Colonic mucosa (tissue), 4 donors: ENCODE data around the gene NTM. TPM values are rescaled to one million over a fixed set of nuclear protein-coding genes. Genes with fewer than 3 reads are reported as not detected.

Experiments used
- DNase-seq: peaks from one replicate; pipeline ENCODE4 v3.0.0-alpha.2; 2020
- H3K27ac ChIP-seq: fragments of 200-600 bp; one replicate; pipeline ENCODE4 v1.8.0; 2021
- H3K27me3 ChIP-seq: fragments of 200-600 bp; one replicate; pipeline ENCODE4 v1.8.0; 2021
- H3K36me3 ChIP-seq: fragments of 200-600 bp; one replicate; pipeline ENCODE4 v1.8.0; 2021
- H3K4me1 ChIP-seq: fragments of 200-600 bp; one replicate; pipeline ENCODE4 v1.8.0; 2021; ENCODE audit warnings: mild to moderate bottlenecking
- H3K4me3 ChIP-seq: fragments of 200-600 bp; one replicate; pipeline ENCODE4 v1.8.0; 2021
- H3K9ac ChIP-seq, 2 donors: one replicate each; pipeline ENCODE4 v1.7.0; 2013; ENCODE audit warnings: control low read depth in 2 of 2, low read depth in 2 of 2, low read length in 2 of 2
- H3K9me3 ChIP-seq: fragments of 200-600 bp; one replicate; pipeline ENCODE4 v1.8.0; 2021
- intact Hi-C: fragments of 100-400 bp; cut with DNase I; formaldehyde crosslinking; loops from one replicate; pipeline ENCODE4 v1.14.1; 2022
- total RNA-seq, 2 donors: library from RNA; stranded (reverse); fragmentation: NEBNext Ultra II Directional in 1 of 2; extraction: Animal tissue kit (Norgen Biotek cat#: 25700) in 1 of 2; gene quantifications; one replicate each; pipeline ENCODE4 v1.2.1, GENCODE V29; 2021
- TF ChIP-seq, protein P1 (sequence below): fragments of 200-600 bp; IDR thresholded peaks from one replicate; pipeline ENCODE4 v1.8.0; 2022; ENCODE audit warnings: antibody characterized with exemption, mild to moderate bottlenecking
- donor health status: healthy.
- donor health status: DM: no; HTN: no; CAD: no.
- donor health status: DM: no; HTN: no; CAD: no.

Gene NTM
- total RNA-seq, 2 donors from 2014 or later, result 1.6 to 2.8 TPM

- no peak overlapping the region for H3K27ac ChIP-seq
- intact Hi-C loops, result no loop called here
- DNase-seq, result no peak
- H3K9ac ChIP-seq, result no peak overlapping the region
- no peaks in the 10 kb centered on the region for H3K36me3 ChIP-seq
- TF ChIP-seq, protein P1, sequence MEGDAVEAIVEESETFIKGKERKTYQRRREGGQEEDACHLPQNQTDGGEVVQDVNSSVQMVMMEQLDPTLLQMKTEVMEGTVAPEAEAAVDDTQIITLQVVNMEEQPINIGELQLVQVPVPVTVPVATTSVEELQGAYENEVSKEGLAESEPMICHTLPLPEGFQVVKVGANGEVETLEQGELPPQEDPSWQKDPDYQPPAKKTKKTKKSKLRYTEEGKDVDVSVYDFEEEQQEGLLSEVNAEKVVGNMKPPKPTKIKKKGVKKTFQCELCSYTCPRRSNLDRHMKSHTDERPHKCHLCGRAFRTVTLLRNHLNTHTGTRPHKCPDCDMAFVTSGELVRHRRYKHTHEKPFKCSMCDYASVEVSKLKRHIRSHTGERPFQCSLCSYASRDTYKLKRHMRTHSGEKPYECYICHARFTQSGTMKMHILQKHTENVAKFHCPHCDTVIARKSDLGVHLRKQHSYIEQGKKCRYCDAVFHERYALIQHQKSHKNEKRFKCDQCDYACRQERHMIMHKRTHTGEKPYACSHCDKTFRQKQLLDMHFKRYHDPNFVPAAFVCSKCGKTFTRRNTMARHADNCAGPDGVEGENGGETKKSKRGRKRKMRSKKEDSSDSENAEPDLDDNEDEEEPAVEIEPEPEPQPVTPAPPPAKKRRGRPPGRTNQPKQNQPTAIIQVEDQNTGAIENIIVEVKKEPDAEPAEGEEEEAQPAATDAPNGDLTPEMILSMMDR, result no peak
- no peaks in the 10 kb centered on the region for H3K9me3 ChIP-seq
- H3K4me1 ChIP-seq, result no peaks in the 10 kb centered on the region
- no peak overlapping the region for H3K4me3 ChIP-seq
- H3K27me3 ChIP-seq, result no peaks in the 10 kb centered on the region
These were observed 888.5 kb downstream of the NTM start for GRCh38 chr11:132258875-132259274.

DNA sequence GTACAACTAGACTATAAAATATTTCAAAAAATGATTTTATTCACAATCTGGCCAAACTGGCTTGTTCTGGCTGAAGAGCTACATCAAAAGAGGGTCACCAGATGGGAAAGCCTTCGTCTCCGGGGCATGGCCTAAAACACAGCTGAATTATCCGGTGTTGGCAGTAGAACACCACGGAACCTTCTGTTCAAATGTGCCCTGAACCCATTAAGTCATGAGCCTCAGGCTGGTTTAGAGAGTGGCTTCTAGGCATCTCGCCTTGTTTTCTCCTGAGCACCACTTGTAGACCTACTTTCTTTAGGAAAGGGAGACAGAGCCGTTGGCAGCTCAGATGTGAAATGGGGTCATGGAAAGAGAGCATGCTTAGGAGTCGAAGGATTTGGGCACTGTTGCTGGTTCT lies 890.2 kb downstream of the NTM start:
- H3K27ac ChIP-seq, result no peak overlapping the region
- H3K4me3 ChIP-seq, result no peak overlapping the region
- no peak overlapping the region for H3K9ac ChIP-seq
- no peaks in the 10 kb centered on the region for H3K36me3 ChIP-seq
- no peaks in the 10 kb centered on the region for H3K27me3 ChIP-seq
- intact Hi-C loops, result no loop called here
- no peak for DNase-seq
- TF ChIP-seq, protein P1, result no peak
- H3K9me3 ChIP-seq, result no peaks in the 10 kb centered on the region
- no peaks in the 10 kb centered on the region for H3K4me1 ChIP-seq

DNA sequence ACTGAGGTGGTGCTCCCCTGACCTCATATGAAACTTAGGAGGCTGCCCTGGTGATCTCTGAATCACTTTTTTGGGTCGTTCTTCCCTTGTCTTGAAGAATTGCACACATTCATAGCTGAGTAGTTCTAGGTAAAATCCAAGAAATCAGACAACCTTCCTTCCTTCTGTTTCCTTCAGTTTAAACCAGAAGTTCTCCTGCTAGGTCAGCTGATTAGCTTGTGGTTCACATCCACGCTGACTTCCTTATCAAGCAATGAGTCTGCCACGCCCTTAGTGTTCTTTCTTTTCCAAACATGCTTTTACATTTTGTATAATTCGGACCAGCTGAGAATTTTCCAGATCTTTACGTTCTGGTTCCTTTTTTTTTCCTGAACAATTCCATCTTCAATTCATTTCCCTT lies 892.8 kb downstream of the NTM start:
- no peak for DNase-seq
- TF ChIP-seq, protein P1, result no peak
- no peaks in the 10 kb centered on the region for H3K4me1 ChIP-seq
- no peak overlapping the region for H3K27ac ChIP-seq
- no peak overlapping the region for H3K4me3 ChIP-seq
- H3K9ac ChIP-seq, result no peak overlapping the region
- H3K27me3 ChIP-seq, result no peaks in the 10 kb centered on the region
- H3K9me3 ChIP-seq, result no peaks in the 10 kb centered on the region
- intact Hi-C loops, result no loop called here
- H3K36me3 ChIP-seq, result no peaks in the 10 kb centered on the region

- Histone ChIP-seq H3K9ac (no peak overlapping the region), H3K4me3 (no peak overlapping the region), H3K36me3 (no peaks in the 10 kb centered on the region), H3K27me3 (no peaks in the 10 kb centered on the region), H3K9me3 (no peaks in the 10 kb centered on the region), H3K27ac (no peak overlapping the region), H3K4me1 (no peaks in the 10 kb centered on the region)
- intact Hi-C loops, result no loop called here
- no peak for DNase-seq
- TF ChIP-seq, protein P1, result no peak
These were observed 893.5 kb downstream of the NTM start for GRCh38 chr11:132263875-132264274.

DNA sequence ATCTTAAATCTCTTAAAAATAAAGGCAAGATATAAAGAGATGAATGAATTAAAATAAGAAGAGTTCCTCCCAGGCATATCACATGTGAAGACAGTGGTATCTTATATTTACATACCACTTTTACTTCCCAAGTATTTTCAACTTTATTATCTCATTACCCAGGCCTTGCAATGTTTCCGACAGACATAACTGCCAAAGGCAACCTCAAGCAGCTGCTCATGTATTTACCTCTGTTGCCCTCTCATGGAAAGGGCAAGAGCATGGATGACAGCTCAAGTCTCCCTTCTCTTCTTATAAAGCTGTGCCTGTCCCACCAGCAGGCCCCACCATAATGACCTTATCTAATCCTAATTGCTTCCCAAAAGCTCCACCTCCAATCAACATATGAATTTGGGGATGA lies 894.2 kb downstream of the NTM start:
- TF ChIP-seq, protein P1, result no peak
- no peak for DNase-seq
- H3K4me1 ChIP-seq, result no peaks in the 10 kb centered on the region
- no peak overlapping the region for H3K27ac ChIP-seq
- H3K36me3 ChIP-seq, result no peaks in the 10 kb centered on the region
- H3K4me3 ChIP-seq, result no peak overlapping the region
- intact Hi-C loops, result no loop called here
- no peak overlapping the region for H3K9ac ChIP-seq
- H3K27me3 ChIP-seq, result no peaks in the 10 kb centered on the region
- H3K9me3 ChIP-seq, result no peaks in the 10 kb centered on the region
